ENCODE results near the gene PARPBP.
"Not testable (repeated sequence)": the region's sequence is repeated elsewhere in the genome, so short reads cannot be mapped to it uniquely, and the experiment has no call there.

Gene PARPBP

DNA sequence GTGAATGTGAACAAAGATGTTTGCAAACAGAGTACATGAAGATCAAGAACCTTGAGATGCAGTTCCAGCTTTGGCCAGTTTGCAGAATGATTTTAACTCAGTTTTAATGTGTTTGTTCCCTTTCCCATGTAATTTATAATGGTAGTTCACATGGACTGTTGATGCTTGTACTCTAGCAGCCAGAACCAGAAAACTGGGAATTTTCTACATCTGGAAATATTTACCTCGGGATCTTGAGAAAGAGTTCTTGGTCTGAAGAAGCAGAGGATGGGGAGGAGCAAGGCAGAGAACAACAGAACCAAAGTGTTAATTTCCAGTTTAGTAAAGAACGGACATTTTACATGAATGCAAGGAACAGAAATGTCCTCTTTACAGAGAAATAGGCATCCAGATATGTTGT, 114.6 kb downstream of the PARPBP start:
- H3K27me3 Mint-ChIP-seq: peaks cover 21 to 27% of the 10 kb centered on the region in 2 donors
- no peaks in the 10 kb centered on the region for H3K4me1 Mint-ChIP-seq (ENCODE audit: low read depth in 2 of 2)
- no peak overlapping the region for H3K27ac Mint-ChIP-seq
- H3K36me3 Mint-ChIP-seq (ENCODE audit: insufficient read depth): no peaks in the 10 kb centered on the region
- H3K9me3 Mint-ChIP-seq: peaks cover 0 to 2% of the 10 kb centered on the region in 2 donors
- DNase-seq: no peak
- no peak overlapping the region for H3K4me3 Mint-ChIP-seq
- ATAC-seq (replicated peaks): no peak

GRCh38 chr12:102240859-102241258, 120.9 kb downstream of the PARPBP start:
- not testable (repeated sequence) for H3K4me3 Mint-ChIP-seq; H3K36me3 Mint-ChIP-seq (ENCODE audit: insufficient read depth); H3K4me1 Mint-ChIP-seq (ENCODE audit: low read depth in 2 of 2); ATAC-seq (replicated peaks); H3K27ac Mint-ChIP-seq; H3K9me3 Mint-ChIP-seq; DNase-seq
- peaks cover 11 to 13% of the 10 kb centered on the region in 2 donors for H3K27me3 Mint-ChIP-seq
